HG02840 (cell line): Measurements from ENCODE around the gene ADARB2.
"Not testable (repeated sequence)": the region's sequence is repeated elsewhere in the genome, so short reads cannot be mapped to it uniquely, and the experiment has no call there.

Experiments
- ATAC-seq: cut with Tn5 transposase; IDR thresholded peaks from one replicate; pipeline ENCODE4 v1.9.1; 2021; ENCODE audit warnings: mild to moderate bottlenecking, moderate library complexity, moderate number of reproducible peaks; ENCODE audit not compliant: unreplicated experiment, low FRiP score

ADARB2 gene

DNA sequence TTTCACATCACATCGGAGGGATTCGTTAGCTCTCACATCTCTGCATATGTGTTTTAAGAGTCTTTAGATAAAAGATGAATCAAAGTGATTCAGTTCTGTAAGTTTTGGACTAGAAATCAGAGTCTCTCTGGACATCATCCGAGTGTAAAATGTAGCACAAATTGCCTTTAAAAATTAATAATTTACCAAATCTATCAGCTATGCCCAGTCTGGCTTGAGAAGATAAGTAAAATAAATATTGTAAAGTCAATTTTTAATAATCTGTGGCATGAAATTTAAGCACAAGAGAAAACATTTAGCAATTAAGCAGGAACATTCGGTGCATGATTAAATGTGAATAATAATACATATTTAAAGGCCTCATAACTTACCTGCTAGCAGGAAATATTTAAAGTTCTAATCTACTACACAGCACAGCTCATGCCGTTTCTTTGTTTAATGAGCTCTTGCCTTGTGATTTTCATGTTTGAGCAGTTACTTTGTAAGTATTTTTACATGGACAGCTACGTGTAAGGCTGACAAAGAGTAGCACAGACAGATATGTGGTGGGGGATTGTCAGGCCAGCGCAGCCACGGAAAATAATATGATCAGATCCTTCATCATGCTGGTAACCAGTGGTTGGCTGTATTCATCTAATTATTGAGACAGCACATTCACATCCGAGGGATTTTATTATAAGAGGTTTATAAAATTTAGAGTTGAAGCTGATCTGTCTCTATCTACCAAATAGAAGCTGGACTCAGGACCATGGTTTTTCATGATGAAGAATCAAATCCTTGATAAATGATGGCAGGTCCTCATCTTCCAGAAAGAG is 317.3 kb downstream of the ADARB2 start:
- no peak for ATAC-seq

DNA sequence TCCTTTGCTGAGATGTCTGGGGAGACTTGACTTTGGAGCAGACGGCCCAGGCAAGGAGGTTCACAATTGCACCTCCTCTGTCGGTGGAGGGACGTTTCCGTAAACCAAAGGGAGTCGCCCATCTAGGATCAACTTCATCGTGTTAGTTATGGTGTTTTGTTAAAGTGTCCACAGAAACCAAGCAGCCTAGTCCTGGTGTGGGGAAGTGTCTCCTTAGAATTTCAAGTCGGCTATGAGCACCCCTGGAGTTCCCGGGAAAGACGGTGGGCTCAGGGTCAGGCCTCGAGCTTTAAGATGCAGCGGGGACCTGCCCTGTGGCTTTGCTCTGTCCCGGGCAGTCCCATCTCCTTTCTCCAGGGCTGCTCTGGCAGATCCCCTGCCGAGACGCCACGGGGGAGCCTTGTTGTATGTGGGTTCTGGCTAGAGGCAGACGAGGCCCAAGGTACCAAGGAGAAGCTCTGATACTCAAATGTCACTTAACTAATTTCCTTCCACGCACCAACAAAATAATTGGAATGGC is 319.2 kb downstream of the ADARB2 start:
- no peak for ATAC-seq

DNA sequence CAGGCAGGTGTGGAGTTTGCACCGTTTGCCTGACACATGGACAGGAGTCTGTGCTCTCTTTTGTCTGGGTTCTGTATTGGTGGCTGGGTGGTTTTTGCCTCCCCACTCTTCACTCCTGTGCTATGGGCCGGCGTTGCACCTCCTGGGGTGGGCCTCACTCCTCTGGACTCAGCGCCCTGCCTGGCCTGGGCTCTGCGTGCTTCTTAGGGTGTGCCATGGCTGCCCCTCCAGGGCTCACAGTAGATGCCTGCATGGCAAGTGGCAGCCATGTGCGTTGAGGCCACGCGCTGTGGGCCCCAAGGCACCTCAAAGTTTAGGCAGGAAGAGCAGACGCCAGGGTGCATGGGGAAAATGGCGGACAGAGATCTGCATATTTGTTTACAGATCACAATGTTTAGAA is 319.8 kb downstream of the ADARB2 start:
- ATAC-seq, result no peak

DNA sequence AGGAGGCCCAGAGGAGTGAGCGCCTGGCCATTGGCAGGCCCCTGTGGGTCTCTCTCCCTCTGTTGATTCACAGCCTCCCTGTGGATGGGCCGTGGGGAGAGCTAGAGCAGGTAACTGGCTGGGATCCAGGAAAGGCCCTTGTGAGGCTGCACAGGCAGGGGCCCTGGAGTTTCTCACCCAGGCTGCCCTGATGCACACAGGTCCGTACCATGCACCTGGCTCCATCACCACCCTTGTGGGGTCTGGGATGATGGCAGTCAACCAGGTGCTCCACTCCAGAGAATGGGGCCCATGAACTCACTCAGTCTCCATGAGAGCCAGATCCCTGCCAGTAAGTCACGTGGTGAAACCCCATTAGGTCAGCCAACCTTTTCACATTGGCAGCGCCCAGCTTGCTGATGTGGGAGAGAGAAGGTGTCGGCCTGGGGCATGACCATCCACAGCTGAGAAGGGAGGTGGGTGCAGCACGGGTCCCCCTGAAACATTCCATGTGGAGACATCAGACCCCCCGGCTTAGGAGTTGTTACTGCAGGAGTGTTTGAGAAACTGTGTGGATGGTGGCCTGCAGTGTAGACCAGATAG is 320.8 kb downstream of the ADARB2 start:
- no peak for ATAC-seq

DNA sequence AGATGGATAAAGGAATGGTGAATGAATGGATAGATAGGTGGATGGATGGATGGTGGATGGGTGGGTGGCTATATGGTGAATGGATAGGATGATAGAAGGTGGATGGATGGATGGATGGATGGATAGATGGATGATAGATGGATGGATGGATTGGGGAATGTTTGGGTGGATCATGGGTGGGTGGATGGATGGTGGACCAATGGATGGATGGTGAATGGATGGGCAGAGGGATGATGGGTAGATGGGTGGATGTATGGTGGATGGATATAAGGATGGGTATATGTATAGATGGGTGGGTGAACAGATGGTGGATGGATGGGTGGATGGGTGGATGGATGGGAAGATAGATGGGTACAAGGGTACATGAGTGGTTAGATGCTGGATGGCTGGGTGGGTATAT is 322.4 kb downstream of the ADARB2 start:
- ATAC-seq, result no peak

DNA sequence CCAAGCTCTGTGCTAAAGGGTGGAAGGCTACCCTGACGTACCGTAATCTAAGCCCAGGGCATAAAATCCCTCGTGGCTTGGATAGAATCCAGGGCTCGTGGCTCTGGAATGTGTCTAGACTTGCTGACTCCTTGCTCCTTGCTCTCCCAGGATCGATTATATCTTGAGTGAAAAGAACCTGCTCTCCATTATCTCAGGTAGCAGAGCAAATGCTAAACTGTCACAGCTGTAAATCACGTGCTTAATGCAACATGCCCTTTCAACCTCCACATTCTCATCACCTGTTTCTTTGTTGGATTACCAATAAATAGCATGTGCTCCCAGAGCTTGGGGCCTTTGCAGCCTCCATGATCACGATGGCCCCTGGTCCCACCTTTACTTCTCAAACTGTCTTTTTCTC is 323.0 kb downstream of the ADARB2 start:
- ATAC-seq, result not testable (repeated sequence)

DNA sequence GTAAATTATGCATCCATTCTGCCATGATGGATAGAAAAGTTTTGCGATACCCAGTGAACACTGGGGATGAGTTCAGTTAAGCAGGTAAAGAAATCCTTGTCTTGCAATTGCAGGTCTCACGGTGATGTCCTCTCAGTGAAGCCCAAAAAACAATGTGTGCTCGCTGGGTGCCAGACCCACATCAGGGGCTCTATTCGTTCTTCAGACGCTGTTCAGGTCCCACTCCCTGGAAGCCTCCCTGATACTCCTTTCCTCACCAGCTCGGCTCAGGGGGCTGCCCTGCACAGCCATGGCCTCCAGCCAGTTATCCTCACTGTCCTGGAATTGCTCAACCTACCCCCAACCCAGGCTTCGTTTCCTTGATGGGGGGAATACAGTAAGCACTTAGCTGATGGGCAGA is 323.5 kb downstream of the ADARB2 start:
- no peak for ATAC-seq

DNA sequence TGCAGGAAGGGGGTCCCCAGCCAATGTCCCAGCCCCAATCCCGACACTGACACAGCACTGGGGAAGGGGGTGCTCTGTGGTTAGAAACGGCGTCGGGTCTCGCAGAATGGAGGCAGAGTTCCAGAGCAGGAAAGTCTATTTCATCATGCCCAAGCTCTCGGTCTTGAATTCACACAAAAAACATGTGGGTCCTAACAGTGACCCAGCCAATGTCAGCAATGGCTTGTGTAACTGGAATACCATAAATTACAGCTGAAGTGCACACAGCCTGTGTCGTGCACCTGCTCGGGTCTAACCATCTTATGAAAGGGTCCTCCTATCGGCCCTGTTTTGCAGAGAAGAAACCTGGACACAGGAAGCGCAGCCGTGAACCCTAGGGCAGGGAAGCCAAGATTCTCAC is 324.1 kb downstream of the ADARB2 start:
- ATAC-seq, result no peak

DNA sequence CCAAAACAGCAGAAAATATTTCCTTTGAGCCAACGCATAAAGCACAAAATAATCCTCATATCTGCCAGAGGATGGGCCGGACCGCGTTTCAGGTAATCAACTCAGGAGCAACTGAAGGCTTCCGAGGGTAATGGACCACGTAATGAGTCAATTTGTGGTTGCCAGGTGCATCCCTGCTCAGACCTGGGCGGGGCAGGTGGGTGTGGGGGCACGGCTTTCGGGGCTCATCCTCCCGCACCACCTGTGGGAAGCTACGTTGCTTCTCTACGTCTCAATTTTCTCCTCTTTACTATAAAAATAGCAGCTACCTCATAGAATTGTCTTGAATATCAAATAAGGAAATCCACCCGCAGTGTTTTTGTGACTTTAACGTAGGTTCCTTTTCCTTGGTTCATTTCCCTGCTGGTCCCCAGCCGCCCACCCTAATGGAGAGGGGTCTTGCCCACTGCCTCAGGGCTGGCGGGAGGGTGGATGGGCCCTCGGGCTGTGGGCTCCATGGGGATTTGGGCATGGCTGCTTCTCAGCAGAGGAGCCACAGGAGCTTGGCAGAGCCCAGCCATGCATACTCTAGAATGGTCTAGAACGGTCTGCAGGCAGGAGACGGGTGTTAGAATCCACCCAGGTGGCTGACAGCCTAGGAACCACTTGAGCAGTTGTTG is 324.7 kb downstream of the ADARB2 start:
- ATAC-seq, result no peak

DNA sequence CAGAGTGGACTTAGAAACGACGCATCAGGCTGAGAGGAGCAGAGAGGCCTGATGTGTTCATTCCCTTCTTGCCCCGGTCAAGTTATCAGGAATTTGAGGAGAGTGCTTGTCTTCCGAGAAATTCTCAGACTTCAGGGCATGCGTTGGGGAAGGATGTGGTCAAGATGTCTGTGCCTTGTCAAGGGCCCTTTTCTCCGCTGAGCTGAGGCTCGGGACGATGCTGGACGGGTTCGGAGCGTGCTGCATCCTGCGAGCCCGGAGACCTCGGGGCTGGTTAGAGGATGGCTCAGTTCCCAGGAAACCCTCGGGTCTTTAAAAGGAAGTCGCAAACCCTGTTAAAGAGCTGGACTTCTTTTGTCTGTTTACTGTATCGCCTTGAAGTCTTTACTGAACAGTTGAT is 325.4 kb downstream of the ADARB2 start:
- no peak for ATAC-seq

DNA sequence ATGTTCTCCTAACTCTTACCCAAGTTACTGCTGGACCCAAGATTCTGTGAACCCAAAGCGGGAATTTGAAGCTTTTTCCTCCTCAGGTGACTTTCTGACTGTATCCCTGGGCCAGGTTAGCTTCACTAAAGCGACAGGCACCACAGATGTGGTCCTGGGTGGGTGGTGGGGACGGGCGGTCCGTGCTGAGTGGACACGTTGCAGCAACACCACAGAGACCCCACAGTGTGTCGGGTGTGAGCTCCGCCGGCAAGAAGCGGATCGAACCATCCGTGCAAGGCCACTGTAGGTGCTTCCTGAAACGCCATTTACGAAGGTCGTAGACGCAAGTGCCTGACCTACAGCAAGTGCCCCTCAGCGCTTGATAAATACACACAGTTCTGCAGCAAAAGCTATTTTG is 325.9 kb downstream of the ADARB2 start:
- ATAC-seq, result no peak

DNA sequence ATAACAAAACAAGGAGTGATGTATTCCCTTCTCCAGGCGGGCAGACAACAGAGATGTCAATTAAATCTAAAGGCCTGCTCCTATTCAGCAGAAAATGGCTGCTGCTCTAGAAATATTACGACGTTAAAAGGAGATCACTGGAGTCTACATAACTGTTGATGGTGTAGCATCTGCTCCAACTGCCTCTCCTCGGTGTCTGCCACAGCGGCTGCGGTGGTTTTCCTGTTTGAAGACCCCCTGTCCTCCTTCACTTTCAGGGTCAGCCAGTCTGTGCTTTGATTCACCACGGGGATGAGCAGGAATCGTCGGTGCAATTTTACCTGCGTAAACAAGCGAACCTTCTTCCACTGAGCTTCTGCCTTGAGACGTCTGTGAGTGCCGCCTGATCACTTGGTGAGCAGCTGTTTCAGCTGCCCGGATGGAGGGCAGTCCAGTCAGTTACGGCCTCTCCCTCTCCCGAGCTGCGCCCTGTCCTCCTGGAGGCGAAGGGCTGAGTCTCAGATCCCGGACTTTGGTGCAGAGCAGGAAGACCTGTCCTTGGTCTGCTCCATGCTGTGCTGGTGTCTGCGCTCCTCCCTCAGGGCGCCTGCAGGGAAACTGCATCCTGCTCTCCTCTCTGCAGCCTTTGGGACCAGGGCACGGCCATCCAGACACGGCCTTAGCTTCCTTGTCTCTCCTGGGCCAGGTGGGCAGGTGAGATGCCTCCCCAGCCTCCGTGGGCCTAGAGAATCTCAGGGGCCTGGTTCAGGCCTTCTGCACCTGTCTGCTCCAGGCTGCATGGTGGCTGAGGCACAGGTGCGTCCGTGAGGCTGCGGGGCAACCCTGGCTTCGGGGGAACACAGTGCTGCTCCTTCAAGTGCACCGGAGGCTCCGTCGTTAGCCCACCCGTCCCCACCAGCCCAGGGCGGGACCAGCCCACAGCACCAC is 326.6 kb downstream of the ADARB2 start:
- ATAC-seq, result no peak

DNA sequence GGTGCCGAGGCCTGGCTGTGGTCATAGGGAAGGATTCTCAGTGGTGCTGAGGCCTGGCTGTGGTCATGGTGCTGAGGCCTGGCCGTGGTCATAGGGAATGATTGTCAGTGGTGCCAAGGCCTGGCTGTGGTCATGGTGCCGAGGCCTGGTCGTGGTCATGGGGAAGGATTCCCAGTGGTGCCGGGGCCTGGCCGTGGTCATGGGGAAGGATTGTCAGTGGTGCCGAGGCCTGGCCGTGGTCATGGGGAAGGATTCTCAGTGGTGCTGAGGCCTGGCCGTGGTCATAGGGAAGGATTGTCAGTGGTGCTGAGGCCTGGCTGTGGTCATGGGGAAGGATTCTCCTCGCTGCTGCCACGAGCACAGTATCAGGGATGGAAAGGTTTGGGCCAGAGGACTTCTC is 327.3 kb downstream of the ADARB2 start:
- ATAC-seq, result no peak

DNA sequence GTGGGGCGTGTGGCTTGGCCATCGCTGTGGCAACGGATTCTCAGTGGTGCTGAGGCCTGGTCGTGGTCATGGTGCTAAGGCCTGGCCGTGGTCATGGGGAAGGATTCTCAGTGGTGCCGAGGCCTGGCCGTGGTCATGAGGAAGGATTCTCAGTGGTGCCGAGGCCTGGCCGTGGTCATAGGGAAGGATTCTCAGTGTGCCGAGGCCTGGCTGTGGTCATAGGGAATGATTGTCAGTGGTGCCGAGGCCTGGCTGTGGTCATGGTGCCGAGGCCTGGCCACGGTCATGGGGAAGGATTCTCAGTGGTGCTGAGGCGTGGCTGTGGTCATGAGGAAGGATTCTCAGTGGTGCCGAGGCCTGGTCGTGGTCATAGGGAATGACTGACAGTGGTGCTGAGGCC is 327.9 kb downstream of the ADARB2 start:
- ATAC-seq, result no peak

DNA sequence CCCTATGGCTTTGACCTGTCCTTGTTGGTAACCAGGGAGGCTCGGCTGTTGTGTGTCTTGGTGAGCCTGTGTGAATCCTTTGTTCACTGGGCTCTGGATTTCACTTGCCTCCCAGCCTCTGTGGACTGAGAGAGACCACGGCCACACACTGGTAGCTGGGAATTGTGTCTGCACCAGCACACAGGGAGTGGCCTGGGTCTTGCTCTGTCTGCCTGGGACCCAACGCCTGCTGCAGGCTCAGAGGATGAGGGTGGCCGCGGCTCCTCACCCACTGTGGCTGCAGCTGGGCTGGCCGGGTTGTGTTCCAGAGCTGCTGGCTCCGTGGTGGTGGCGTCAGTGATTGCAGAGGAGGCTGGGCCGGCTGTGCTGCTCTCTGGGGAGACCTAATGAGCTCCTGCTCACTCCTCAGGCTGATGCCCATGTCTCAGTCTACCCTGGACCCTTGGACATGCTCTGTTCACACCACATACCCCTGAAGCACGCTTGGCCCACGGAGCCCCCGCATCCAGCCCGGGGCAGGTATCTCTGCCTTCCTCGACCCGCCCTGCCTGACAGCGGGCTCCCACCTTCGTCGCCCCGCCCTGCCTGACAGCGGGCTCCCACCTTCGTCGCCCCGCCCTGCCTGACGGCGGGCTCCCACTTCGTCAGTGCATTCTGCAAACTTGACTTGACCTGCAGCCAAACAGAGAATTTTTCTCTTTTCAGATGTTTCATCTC is 328.5 kb downstream of the ADARB2 start:
- ATAC-seq, result no peak

DNA sequence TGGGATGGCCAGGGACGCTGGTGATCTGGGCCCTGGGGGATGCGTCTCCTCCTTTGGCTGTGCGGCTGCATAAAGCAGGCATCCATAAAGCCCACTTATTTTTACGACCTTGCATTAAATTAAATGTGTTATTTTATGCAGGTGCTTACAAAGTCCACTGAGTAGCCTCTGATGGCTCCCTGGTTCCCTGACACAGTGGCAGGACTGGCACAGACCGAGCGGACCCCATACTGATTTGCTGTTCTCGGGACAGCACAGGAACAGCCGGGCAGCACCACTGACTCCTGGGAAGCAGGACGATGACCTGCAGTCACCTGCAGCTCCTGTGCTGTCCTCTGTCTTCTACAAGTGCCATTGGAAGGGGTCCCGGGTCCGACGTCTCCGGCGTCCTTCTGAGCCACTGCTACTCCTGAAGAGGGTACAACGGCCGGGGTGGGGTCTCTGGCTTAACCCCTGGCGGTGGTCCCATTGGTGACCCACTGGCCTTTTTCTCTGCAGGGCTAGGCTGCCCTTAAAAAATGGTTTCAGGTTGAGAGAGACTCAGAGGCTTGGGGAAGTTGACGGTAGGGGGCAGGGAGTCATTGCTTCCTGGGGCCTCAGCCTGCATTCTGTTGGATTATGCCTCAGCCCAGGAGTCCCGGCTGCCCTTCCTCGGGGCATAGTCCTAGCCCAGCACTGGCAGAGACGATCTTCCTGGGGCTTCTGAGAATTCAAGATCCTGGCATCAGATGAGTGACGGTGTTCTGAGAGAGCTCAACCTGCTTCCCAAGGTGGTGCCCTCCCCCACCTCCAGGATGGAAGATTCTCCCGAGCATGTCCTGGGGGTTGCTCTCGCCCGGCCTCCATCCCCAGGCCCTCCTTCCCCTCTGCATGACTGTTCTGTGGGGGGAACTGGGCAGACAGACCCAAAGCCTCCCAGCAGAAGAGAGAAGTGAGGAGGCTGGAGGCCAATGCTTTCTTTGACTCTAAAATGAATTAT is 330.1 kb downstream of the ADARB2 start:
- ATAC-seq, result no peak

DNA sequence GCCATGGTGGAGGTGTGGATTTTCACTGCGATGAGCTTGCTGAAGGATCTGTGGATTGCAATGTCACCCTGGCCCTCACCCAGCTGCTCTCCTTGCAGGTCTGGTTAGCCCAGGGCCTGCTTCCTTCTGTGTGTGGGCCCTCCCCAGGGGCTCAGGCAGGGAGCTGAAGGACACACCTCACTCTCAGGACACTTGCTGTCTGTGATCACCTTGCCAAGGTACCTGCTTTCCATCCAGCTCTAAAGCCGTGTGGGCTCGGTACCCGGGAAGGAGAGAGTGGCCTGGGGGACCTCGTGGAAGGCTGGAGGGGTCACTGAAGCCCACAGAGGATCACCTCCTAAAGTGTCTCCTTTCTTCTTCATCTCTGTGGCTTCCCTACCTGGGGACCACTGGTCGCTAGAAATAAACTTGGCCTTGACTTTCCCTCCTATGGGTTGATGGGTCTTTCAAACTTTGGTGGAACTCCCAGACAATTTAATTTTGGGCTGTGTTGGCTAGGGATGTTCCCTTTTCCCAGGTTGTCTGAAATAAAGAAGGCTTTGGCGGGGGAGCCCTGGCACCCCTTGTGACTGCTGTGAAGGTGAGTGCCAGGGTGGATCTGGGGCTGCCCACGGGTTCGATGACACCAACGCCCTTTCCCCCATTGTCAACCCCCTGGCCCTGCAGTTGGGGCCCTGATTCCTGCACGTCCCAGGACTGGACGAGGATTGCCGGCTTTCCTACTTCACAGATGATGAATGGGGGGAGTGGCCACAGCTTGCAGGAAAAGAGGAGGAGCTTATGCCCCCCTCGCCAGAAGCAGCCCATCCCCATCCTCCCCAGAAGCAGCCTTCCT is 331.0 kb downstream of the ADARB2 start:
- no peak for ATAC-seq
